ACC112 (cell line): ENCODE results near the gene XCL1.
"Not testable (repeated sequence)": the region's sequence is repeated elsewhere in the genome, so short reads cannot be mapped to it uniquely, and the experiment has no call there.

ENCODE experiments used
- H2AFZ ChIP-seq: fragments of 200-600 bp; sonication (generic); one replicate; pipeline ENCODE4 v1.6.0; 2017; ENCODE audit warnings: antibody characterized with exemption, low read length; ENCODE audit not compliant: unreplicated experiment
- H3K27ac ChIP-seq: fragments of 200-600 bp; sonication (generic); 2 replicates; pipeline ENCODE4 v1.5.1; 2014; ENCODE audit warnings: low read depth, mild to moderate bottlenecking, antibody characterized with exemption, low read length, moderate library complexity
- H3K27me3 ChIP-seq: fragments of 200-600 bp; sonication (generic); 2 replicates; pipeline ENCODE4 v1.6.1; 2014; ENCODE audit warnings: mild to moderate bottlenecking, antibody characterized with exemption, low read length, moderate library complexity, mixed read lengths; ENCODE audit not compliant: insufficient read depth
- H3K36me3 ChIP-seq: fragments of 200-600 bp; sonication (generic); 2 replicates; pipeline ENCODE4 v1.6.1; 2016; ENCODE audit warnings: mild to moderate bottlenecking, antibody characterized with exemption, low read length, moderate library complexity, mixed read lengths; ENCODE audit not compliant: insufficient read depth
- H3K4me1 ChIP-seq: fragments of 200-600 bp; sonication (generic); one replicate; pipeline ENCODE4 v1.6.1; 2016; ENCODE audit warnings: low read length, mixed read lengths; ENCODE audit not compliant: insufficient read depth, unreplicated experiment, control insufficient read depth
- H3K4me3 ChIP-seq: fragments of 200-600 bp; sonication (generic); 2 replicates; pipeline ENCODE4 v1.5.1; 2014; ENCODE audit warnings: mild to moderate bottlenecking, low read depth, low read length
- H3K79me2 ChIP-seq: fragments of 200-600 bp; sonication (generic); one replicate; pipeline ENCODE4 v1.6.0; 2016; ENCODE audit warnings: low read length; ENCODE audit not compliant: control insufficient read depth, unreplicated experiment, insufficient read depth

The XCL1 gene

GRCh38 chr1:168576245-168576688 is at the start of gene XCL1:
Gene XCL1, plus strand, starts transcription at chr1:168576605. Its CDS starts 33 bp downstream, at chr1:168576638.
- H2AFZ ChIP-seq, H3K4me3 ChIP-seq, H3K36me3 ChIP-seq, H3K27ac ChIP-seq, H3K4me1 ChIP-seq, H3K79me2 ChIP-seq: not testable (repeated sequence)
- peaks cover 16% of the 10 kb centered on the region for H3K27me3 ChIP-seq

GRCh38 chr1:168529518-168529917 is 46.9 kb upstream of the XCL1 start:
- Histone ChIP-seq H3K79me2 (no peaks in the 10 kb centered on the region), H3K4me1 (no peaks in the 10 kb centered on the region), H3K27ac (no peak overlapping the region), H2AFZ (no peak overlapping the region), H3K4me3 (no peak overlapping the region), H3K36me3 (no peaks in the 10 kb centered on the region), H3K27me3 (no peaks in the 10 kb centered on the region)

DNA sequence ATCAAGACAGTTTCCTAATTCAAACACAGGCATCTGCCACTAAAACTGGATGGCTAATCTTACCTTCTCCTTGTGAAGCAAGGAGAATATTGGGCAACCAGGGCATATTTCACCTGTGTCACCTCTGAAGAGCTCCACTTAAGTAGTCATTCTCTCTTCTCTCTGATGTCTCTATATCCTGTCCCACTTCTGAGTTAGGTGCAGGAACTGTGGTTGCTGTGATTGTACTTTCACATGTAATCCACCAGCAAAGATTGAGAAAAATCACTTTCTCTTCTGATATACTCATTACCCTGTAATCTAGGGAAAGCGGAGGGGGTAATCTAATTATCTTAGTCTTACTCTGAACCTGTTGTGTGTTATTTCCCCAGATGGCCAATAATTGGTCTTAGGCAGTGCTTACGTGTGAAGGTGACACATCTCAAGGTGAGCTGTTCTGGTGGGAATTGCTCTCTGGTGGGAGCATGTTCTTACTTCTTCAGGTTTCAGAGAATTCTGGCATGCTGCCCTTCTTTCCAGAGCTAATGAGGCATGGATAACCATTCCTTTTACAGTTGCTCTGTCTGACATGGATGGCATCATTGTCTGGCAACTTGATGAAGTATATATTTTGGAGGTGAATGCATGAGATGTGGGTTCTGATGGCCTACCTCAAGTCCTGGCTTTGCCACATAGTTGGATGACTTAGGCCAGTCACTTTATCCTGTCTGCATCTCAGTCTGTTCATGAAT is 44.6 kb upstream of the XCL1 start:
- Histone ChIP-seq H3K27me3 (no peaks in the 10 kb centered on the region), H3K4me1 (no peaks in the 10 kb centered on the region), H3K4me3 (no peak overlapping the region), H3K27ac (no peak overlapping the region), H3K79me2 (no peaks in the 10 kb centered on the region), H2AFZ (no peak overlapping the region), H3K36me3 (no peaks in the 10 kb centered on the region)

- no peaks in the 10 kb centered on the region for H3K27me3 ChIP-seq
- no peak overlapping the region for H3K27ac ChIP-seq
- H2AFZ ChIP-seq: no peak overlapping the region
- no peaks in the 10 kb centered on the region for H3K36me3 ChIP-seq
- H3K4me1 ChIP-seq: no peaks in the 10 kb centered on the region
- H3K4me3 ChIP-seq: no peak overlapping the region
- H3K79me2 ChIP-seq: no peaks in the 10 kb centered on the region
Measured at GRCh38 chr1:168535536-168535935, 40.9 kb upstream of the XCL1 start.

- not testable (repeated sequence) for H3K27me3 ChIP-seq, H3K4me1 ChIP-seq, H3K79me2 ChIP-seq, H3K4me3 ChIP-seq, H2AFZ ChIP-seq, H3K36me3 ChIP-seq, H3K27ac ChIP-seq
Measured at GRCh38 chr1:168540798-168541197, 35.6 kb upstream of the XCL1 start.

DNA sequence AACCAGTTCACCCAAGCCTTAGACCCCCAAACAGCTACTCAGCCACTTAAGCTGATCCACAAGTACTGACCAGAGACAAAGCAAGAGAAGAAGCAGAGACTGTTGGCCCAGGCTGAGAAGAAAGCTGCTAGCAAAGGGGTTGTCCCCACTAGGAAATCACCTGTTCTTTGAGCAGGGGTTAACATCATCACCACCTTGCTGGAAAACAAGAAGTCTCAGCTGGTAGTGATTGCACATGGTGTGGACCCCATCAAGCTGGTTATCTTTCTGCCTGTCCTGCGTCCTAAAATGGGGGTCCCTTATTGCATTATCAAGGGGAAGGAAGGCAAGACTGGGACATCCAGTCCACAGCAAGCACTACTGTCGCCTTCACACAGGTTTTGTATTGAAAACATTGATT is 33.4 kb upstream of the XCL1 start:
- H3K79me2 ChIP-seq, H3K27ac ChIP-seq, H2AFZ ChIP-seq, H3K36me3 ChIP-seq, H3K4me1 ChIP-seq, H3K4me3 ChIP-seq, H3K27me3 ChIP-seq: not testable (repeated sequence)

GRCh38 chr1:168543840-168544498 is 32.4 kb upstream of the XCL1 start, which contains the start of gene XCL2:
Gene XCL2, minus strand, starts transcription at chr1:168543997. Its CDS starts 33 bp downstream, at chr1:168543964.
- H3K79me2 ChIP-seq, H3K27me3 ChIP-seq, H3K36me3 ChIP-seq, H3K4me1 ChIP-seq, H3K27ac ChIP-seq, H2AFZ ChIP-seq, H3K4me3 ChIP-seq: not testable (repeated sequence)

- not testable (repeated sequence) for H3K4me1 ChIP-seq, H3K79me2 ChIP-seq, H3K4me3 ChIP-seq, H3K36me3 ChIP-seq, H2AFZ ChIP-seq, H3K27ac ChIP-seq, H3K27me3 ChIP-seq
Measured at GRCh38 chr1:168545678-168546552, 30.5 kb upstream of the XCL1 start.

DNA sequence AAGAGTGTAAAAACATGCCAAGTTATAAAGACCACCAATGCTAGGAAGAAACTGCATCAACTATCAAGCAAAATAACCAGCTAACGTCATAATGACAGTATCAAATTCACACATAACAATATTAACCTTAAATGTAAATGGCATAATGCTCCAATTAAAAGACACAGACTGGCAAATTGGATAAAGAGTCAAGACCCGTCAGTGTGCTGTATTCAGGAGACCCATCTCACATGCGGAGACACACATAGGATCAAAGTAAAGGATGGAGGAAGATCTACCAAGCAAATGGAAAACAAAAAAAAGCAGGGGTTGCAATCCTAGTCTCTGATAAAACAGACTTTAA is 29.9 kb upstream of the XCL1 start:
- H3K79me2 ChIP-seq, H3K36me3 ChIP-seq, H2AFZ ChIP-seq, H3K4me3 ChIP-seq, H3K27ac ChIP-seq, H3K27me3 ChIP-seq, H3K4me1 ChIP-seq: not testable (repeated sequence)

- no peak overlapping the region for H2AFZ ChIP-seq
- no peaks in the 10 kb centered on the region for H3K36me3 ChIP-seq
- no peaks in the 10 kb centered on the region; the same call in 1 of the 2 replicates for H3K27me3 ChIP-seq
- H3K27ac ChIP-seq: no peak overlapping the region
- H3K79me2 ChIP-seq: no peaks in the 10 kb centered on the region
- H3K4me1 ChIP-seq: no peaks in the 10 kb centered on the region
- no peak overlapping the region for H3K4me3 ChIP-seq
Measured at GRCh38 chr1:168550971-168551370, 25.4 kb upstream of the XCL1 start.
